DND-41 (cell line): ENCODE data around the gene ADAM10.

Experiments used
- ATAC-seq: fragments of 200-7000 bp; cut with Tn5 transposase; 3 replicates; pipeline ENCODE4 v1.9.1; 2021; ENCODE audit warnings: low read depth; ENCODE audit not compliant: insufficient read depth
- DNase-seq: peaks from one replicate; pipeline ENCODE4 v3.0.0-alpha.2; 2020
- H2AFZ ChIP-seq: 2 replicates; pipeline ENCODE4 v1.6.0; 2012; ENCODE audit warnings: low read depth, low read length
- H3K27ac ChIP-seq: 2 replicates; pipeline ENCODE4 v1.5.1; 2012; ENCODE audit warnings: low read length, inconsistent platforms
- H3K27me3 ChIP-seq: fragments of 200-600 bp; sonication (generic); 2 replicates; pipeline ENCODE4 v1.6.0; 2012; ENCODE audit warnings: low read length, mild to moderate bottlenecking, inconsistent platforms; ENCODE audit not compliant: insufficient read depth, poor library complexity
- H3K36me3 ChIP-seq: 2 replicates; pipeline ENCODE4 v1.5.1; 2012; ENCODE audit warnings: low read length, inconsistent platforms; ENCODE audit not compliant: insufficient read depth
- H3K4me1 ChIP-seq: 2 replicates; pipeline ENCODE4 v1.5.1; 2012; ENCODE audit warnings: mild to moderate bottlenecking, low read length; ENCODE audit not compliant: insufficient read depth
- H3K4me2 ChIP-seq: 2 replicates; pipeline ENCODE4 v1.6.0; 2012; ENCODE audit warnings: mild to moderate bottlenecking, moderate library complexity, low read length, inconsistent platforms; ENCODE audit not compliant: insufficient read depth
- H3K4me3 ChIP-seq, 2 experiments: fragments of 200-600 bp in 1 of 2; shearing (Covaris generic) in 1 of 2; 2 replicates each; pipeline ENCODE4 v1.5.1; 2012 to 2016; ENCODE audit warnings: inconsistent platforms in 2 of 2, low read length in 2 of 2, mild to moderate bottlenecking in 2 of 2, low read depth in 1 of 2, moderate library complexity in 1 of 2
- H3K79me2 ChIP-seq: 2 replicates; pipeline ENCODE4 v1.6.0; 2012; ENCODE audit warnings: low read length, inconsistent platforms; ENCODE audit not compliant: insufficient read depth
- H3K9ac ChIP-seq: 2 replicates; pipeline ENCODE4 v1.6.0; 2012; ENCODE audit warnings: low read depth, mild to moderate bottlenecking, inconsistent platforms, low read length, moderate library complexity
- H3K9me3 ChIP-seq: 2 replicates; pipeline ENCODE4 v1.5.1; 2012; ENCODE audit warnings: low read length, moderate library complexity, mild to moderate bottlenecking, inconsistent platforms; ENCODE audit not compliant: insufficient read depth, severe bottlenecking
- H4K20me1 ChIP-seq: 2 replicates; pipeline ENCODE4 v1.6.0; 2012; ENCODE audit warnings: low read length; ENCODE audit not compliant: insufficient read depth
- EZH2 ChIP-seq: IDR thresholded peaks from 3 replicates; pipeline ENCODE4 v1.6.1; 2012; ENCODE audit warnings: borderline replicate concordance, low read depth, mild to moderate bottlenecking, moderate library complexity, low read length, inconsistent platforms; ENCODE audit not compliant: severe bottlenecking
- TF ChIP-seq, protein P1 (sequence below): IDR thresholded peaks from 2 replicates; pipeline ENCODE4 v1.5.1; 2012; ENCODE audit warnings: borderline replicate concordance, low read length, moderate library complexity, mild to moderate bottlenecking; ENCODE audit not compliant: poor library complexity, severe bottlenecking; ENCODE audit errors: extremely low read depth

ADAM10 gene

GRCh38 chr15:58665672-58666071, 83.8 kb downstream of the ADAM10 start:
- Histone ChIP-seq H2AFZ (no peak overlapping the region), H3K4me2 (no peak overlapping the region), H3K27ac (no peak overlapping the region), H3K27me3 (no peaks in the 10 kb centered on the region), H4K20me1 (no peaks in the 10 kb centered on the region), H3K9ac (no peak overlapping the region), H3K79me2 (peaks cover 2% of the 10 kb centered on the region; the same call in 1 of the 2 replicates), H3K4me1 (no peaks in the 10 kb centered on the region), H3K36me3 (peaks cover 45% of the 10 kb centered on the region), H3K9me3 (no peaks in the 10 kb centered on the region), H3K4me3 (no peak overlapping the region)
- DNase-seq (no peak), ATAC-seq (no peak)
- TF ChIP-seq, protein P1, sequence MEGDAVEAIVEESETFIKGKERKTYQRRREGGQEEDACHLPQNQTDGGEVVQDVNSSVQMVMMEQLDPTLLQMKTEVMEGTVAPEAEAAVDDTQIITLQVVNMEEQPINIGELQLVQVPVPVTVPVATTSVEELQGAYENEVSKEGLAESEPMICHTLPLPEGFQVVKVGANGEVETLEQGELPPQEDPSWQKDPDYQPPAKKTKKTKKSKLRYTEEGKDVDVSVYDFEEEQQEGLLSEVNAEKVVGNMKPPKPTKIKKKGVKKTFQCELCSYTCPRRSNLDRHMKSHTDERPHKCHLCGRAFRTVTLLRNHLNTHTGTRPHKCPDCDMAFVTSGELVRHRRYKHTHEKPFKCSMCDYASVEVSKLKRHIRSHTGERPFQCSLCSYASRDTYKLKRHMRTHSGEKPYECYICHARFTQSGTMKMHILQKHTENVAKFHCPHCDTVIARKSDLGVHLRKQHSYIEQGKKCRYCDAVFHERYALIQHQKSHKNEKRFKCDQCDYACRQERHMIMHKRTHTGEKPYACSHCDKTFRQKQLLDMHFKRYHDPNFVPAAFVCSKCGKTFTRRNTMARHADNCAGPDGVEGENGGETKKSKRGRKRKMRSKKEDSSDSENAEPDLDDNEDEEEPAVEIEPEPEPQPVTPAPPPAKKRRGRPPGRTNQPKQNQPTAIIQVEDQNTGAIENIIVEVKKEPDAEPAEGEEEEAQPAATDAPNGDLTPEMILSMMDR, result no peak
- TF ChIP-seq EZH2, result no peak

DNA sequence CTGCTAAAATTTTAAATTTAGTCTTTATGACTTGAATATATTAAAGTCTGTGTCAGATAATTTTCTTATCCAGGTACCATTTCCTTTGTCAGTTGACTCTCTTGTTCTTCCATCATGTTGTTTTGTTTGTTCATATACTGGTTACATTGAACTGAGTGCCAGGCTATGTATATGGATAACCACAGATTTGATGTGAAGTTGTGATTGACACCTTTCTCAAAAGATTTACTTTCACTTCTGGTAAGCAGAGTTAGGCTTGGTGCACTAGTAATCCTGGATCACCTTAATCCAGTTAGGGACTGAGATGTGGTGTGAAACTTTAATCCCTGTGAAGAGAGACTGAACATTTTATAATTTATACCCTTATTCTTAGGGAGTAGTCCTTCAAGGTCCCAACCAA, 99.4 kb downstream of the ADAM10 start:
- Histone ChIP-seq H3K36me3 (peaks cover 13% of the 10 kb centered on the region), H3K27me3 (no peaks in the 10 kb centered on the region), H3K4me3 (no peak overlapping the region), H4K20me1 (no peaks in the 10 kb centered on the region), H3K27ac (no peak overlapping the region), H3K9me3 (no peaks in the 10 kb centered on the region), H2AFZ (no peak overlapping the region), H3K4me2 (no peak overlapping the region), H3K4me1 (no peaks in the 10 kb centered on the region), H3K79me2 (0 out of 2 replicates have a peak, but pooled peaks cover 2% of the 10 kb centered on the region), H3K9ac (no peak overlapping the region)
- ATAC-seq (peak; percentile 44; the same call in 2 of the 3 replicates), DNase-seq (no peak)
- TF ChIP-seq, protein P1, result no peak
- no peak for TF ChIP-seq EZH2

- Histone ChIP-seq H4K20me1 (no peaks in the 10 kb centered on the region), H3K27me3 (no peaks in the 10 kb centered on the region), H2AFZ (no peak overlapping the region), H3K9ac (no peak overlapping the region), H3K4me3 (no peak overlapping the region), H3K4me1 (no peaks in the 10 kb centered on the region), H3K4me2 (no peak overlapping the region), H3K9me3 (no peaks in the 10 kb centered on the region), H3K79me2 (0 out of 2 replicates have a peak, but pooled peaks cover 2% of the 10 kb centered on the region), H3K27ac (no peak overlapping the region), H3K36me3 (peaks cover 13% of the 10 kb centered on the region; the same call in 1 of the 2 replicates)
- no peak for TF ChIP-seq EZH2
- ATAC-seq (no peak), DNase-seq (no peak)
Observed at GRCh38 chr15:58649175-58649574, 100.3 kb downstream of the ADAM10 start.

GRCh38 chr15:58643996-58644395, 105.5 kb downstream of the ADAM10 start:
- Histone ChIP-seq H3K27ac (no peak overlapping the region), H3K27me3 (no peaks in the 10 kb centered on the region), H4K20me1 (no peaks in the 10 kb centered on the region), H3K4me3 (no peak overlapping the region), H3K4me2 (no peak overlapping the region), H2AFZ (no peak overlapping the region), H3K36me3 (peaks cover 49% of the 10 kb centered on the region), H3K4me1 (no peaks in the 10 kb centered on the region), H3K9me3 (no peaks in the 10 kb centered on the region), H3K9ac (no peak overlapping the region), H3K79me2 (no peaks in the 10 kb centered on the region)
- ATAC-seq (no peak), DNase-seq (no peak)
- TF ChIP-seq EZH2, result no peak
- TF ChIP-seq, protein P1, result no peak
